ENCODE measurements around the gene GSDME.

The GSDME gene

DNA sequence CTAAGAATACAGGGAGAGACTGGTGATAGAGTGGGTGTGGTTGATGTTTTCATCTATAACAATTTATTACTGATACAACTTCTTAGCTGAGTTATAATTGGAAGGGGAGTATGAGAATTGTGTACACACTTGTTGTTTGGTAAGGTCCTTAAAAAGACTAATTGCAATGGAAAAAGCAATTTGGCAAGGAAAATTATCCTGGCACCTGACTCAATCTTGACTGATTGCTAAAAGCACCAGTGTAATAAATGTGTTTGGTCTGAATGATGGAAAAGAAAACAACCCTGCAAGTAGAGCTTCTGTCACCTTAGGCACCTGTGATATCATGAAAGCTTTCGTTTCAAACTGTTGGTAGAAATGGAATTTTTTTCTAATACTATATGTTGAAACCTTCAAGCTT, 6.7 kb upstream of the GSDME start:
- H3K36me3 ChIP-seq (ENCODE audit: insufficient read depth, low read length): no peaks in the 10 kb centered on the region
- H3K9me3 ChIP-seq (ENCODE audit: low read length): no peaks in the 10 kb centered on the region
- no peak overlapping the region for H2AFZ ChIP-seq (ENCODE audit: low read depth, low read length)
- H3K4me1 ChIP-seq (ENCODE audit: insufficient read depth, low read length): no peaks in the 10 kb centered on the region
- H3K27me3 ChIP-seq (ENCODE audit: insufficient read depth, low read length): no peaks in the 10 kb centered on the region
- H3K4me3 ChIP-seq (ENCODE audit: low read length): no peak overlapping the region

GRCh38 chr7:24763303-24763901, 6.1 kb upstream of the GSDME start:
- Histone ChIP-seq H3K4me3 (ENCODE audit: low read length) (no peak overlapping the region), H3K4me1 (ENCODE audit: insufficient read depth, low read length) (no peaks in the 10 kb centered on the region), H3K9me3 (ENCODE audit: low read length) (no peaks in the 10 kb centered on the region), H3K36me3 (ENCODE audit: insufficient read depth, low read length) (no peaks in the 10 kb centered on the region), H3K27me3 (ENCODE audit: insufficient read depth, low read length) (no peaks in the 10 kb centered on the region), H2AFZ (ENCODE audit: low read depth, low read length) (no peak overlapping the region)

GRCh38 chr7:24762771-24763170, 5.5 kb upstream of the GSDME start:
- Histone ChIP-seq H3K27me3 (ENCODE audit: insufficient read depth, low read length) (no peaks in the 10 kb centered on the region), H3K4me3 (ENCODE audit: low read length) (no peak overlapping the region), H2AFZ (ENCODE audit: low read depth, low read length) (no peak overlapping the region), H3K4me1 (ENCODE audit: insufficient read depth, low read length) (peaks cover 3% of the 10 kb centered on the region), H3K9me3 (ENCODE audit: low read length) (no peaks in the 10 kb centered on the region), H3K36me3 (ENCODE audit: insufficient read depth, low read length) (no peaks in the 10 kb centered on the region)

DNA sequence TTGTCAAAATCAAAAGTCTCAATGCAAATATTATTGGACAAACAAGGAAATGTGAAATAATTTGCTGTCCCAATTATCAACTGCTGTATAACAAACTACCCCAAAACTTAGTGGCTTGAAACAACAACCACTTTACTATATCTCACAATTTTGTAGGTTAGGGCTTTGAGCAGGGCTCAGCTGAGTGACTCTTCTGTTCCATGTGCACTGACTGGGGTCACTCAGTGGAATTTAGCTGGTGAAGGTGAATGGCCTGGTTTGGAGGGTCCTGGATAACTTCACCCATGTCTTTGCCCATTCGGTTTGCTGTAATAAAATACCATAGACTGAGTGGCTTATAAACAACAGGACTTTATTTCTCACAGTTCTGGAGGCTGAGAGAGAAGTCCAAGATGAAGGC, 3.7 kb upstream of the GSDME start:
- Histone ChIP-seq H3K4me3 (ENCODE audit: low read length) (no peak overlapping the region), H3K4me1 (ENCODE audit: insufficient read depth, low read length) (peaks cover 11% of the 10 kb centered on the region)

GRCh38 chr7:24756545-24757352, 515 bp downstream of the GSDME start:
- H3K4me1 ChIP-seq (ENCODE audit: insufficient read depth, low read length): peaks cover 11% of the 10 kb centered on the region
- no peaks in the 10 kb centered on the region for H3K36me3 ChIP-seq (ENCODE audit: insufficient read depth, low read length)
- H3K4me3 ChIP-seq (ENCODE audit: low read length): peak overlapping the region; percentile 65
- H3K9me3 ChIP-seq (ENCODE audit: low read length): no peaks in the 10 kb centered on the region
- no peaks in the 10 kb centered on the region for H3K27me3 ChIP-seq (ENCODE audit: insufficient read depth, low read length)
- peak overlapping the region; percentile 99 for H2AFZ ChIP-seq (ENCODE audit: low read depth, low read length)

More for the DNA sequence above, 3.7 kb upstream of the GSDME start:
- Histone ChIP-seq H3K9me3 (ENCODE audit: low read length) (no peaks in the 10 kb centered on the region), H3K27me3 (ENCODE audit: insufficient read depth, low read length) (no peaks in the 10 kb centered on the region), H3K36me3 (ENCODE audit: insufficient read depth, low read length) (no peaks in the 10 kb centered on the region), H2AFZ (ENCODE audit: low read depth, low read length) (no peak overlapping the region)

DNA sequence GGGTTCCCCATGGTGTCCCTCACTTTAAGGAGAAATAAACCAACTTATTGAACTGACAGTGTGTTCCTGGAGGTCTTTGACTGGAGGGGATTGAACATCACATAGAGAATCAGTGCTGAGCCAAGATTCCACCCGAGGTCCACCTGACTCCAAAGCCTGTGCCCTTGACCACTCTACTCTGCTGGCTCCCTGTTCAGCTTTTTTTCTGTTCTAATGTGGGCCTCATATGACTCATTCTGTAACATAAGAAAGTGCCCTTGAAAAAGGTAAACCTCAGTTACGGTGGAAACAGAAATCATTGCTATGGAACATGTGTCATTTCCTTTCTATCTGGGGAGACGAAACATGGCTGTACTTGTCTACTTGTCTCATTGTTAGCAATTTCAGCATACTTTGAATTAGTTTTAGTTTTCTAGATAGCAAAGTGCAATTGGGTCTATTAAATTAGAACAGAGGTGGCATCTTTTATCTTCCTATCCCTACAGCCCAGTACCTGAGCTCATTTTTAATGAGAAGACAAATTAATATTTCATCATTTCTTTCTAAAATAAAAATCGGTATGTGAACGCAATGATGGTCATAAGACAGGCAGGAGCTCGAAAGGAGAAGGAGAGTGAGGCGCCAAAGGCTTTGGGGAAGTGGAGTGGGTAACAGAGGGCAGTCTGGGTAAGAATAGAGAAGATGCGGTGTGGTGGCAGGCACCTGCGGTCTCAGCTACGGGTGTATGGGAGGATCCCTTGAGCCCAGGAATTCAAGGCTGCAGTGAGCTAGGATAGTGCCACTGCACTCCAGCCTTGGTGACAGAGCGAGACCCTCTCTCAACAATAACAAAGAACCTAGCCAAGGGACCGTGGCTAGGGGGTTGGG, 1.5 kb downstream of the GSDME start:
- H3K27me3 ChIP-seq (ENCODE audit: insufficient read depth, low read length): no peaks in the 10 kb centered on the region
- H3K4me3 ChIP-seq (ENCODE audit: low read length): peak overlapping the region; percentile 65
- peaks cover 11% of the 10 kb centered on the region for H3K4me1 ChIP-seq (ENCODE audit: insufficient read depth, low read length)
- no peaks in the 10 kb centered on the region for H3K9me3 ChIP-seq (ENCODE audit: low read length)
- H2AFZ ChIP-seq (ENCODE audit: low read depth, low read length): peak overlapping the region; percentile 99
- no peaks in the 10 kb centered on the region for H3K36me3 ChIP-seq (ENCODE audit: insufficient read depth, low read length)

GRCh38 chr7:24754906-24755506, 2.3 kb downstream of the GSDME start:
- Histone ChIP-seq H3K36me3 (ENCODE audit: insufficient read depth, low read length) (no peaks in the 10 kb centered on the region), H3K4me1 (ENCODE audit: insufficient read depth, low read length) (peaks cover 11% of the 10 kb centered on the region), H2AFZ (ENCODE audit: low read depth, low read length) (no peak overlapping the region), H3K27me3 (ENCODE audit: insufficient read depth, low read length) (no peaks in the 10 kb centered on the region), H3K9me3 (ENCODE audit: low read length) (no peaks in the 10 kb centered on the region), H3K4me3 (ENCODE audit: low read length) (no peak overlapping the region)

DNA sequence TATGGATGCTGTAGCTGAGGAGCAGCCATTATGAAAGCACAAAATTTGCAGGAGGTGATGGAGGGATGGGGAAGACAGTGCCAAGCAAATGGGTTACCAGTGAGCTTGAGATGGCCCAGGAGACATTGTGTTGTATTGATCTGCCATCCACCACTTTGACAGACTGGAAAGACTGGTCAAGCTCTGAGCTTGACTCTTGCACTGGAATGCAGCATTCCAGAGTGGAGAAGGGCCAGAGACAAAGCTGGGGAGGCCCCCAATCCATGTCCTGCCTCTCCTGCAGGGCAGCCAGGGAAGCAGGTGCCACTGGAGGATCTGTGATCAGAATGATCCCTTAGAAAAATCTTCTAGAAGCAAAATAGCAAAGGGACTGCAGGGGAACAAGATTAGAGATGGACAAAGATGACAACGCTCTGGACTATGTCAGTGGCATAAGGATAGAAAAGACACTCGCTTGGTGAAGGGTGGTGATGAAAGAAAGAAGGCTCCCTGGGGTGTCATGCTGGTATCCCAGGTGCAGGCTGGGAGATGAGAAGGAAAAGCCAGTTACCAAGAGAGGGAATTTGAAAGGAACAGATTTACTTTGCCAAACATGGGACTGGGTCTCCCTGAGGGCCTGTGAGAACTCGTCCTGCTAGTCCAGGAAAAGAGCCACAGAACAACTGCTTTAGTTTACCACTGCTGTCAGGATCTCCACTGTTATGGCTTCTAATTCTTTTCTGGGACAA, 5.0 kb downstream of the GSDME start:
- Histone ChIP-seq H3K36me3 (ENCODE audit: insufficient read depth, low read length) (no peaks in the 10 kb centered on the region), H3K27me3 (ENCODE audit: insufficient read depth, low read length) (no peaks in the 10 kb centered on the region), H3K4me3 (ENCODE audit: low read length) (no peak overlapping the region), H2AFZ (ENCODE audit: low read depth, low read length) (no peak overlapping the region), H3K9me3 (ENCODE audit: low read length) (no peaks in the 10 kb centered on the region), H3K4me1 (ENCODE audit: insufficient read depth, low read length) (peaks cover 7% of the 10 kb centered on the region)

DNA sequence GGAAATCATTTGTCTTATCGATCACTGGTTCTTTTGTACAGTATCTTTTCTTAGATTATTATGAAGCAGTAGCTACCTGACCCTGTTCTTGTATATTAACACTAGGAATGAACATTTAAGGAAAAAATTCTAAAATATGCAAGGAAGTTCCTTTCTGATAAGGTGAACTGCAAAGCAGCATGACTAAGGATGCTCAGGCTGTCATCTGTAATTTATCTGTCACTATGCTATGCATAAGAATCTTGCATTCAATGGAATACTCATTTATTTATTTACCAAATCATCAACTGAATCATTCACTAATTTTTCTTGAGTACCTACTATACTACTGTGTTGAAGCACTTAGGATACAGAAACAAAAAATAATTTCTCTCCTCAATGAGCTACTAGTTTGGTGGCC, 5.8 kb downstream of the GSDME start:
- Histone ChIP-seq H3K27me3 (ENCODE audit: insufficient read depth, low read length) (no peaks in the 10 kb centered on the region), H3K4me1 (ENCODE audit: insufficient read depth, low read length) (peaks cover 6% of the 10 kb centered on the region), H3K9me3 (ENCODE audit: low read length) (no peaks in the 10 kb centered on the region), H3K36me3 (ENCODE audit: insufficient read depth, low read length) (peaks cover 5% of the 10 kb centered on the region), H2AFZ (ENCODE audit: low read depth, low read length) (no peak overlapping the region), H3K4me3 (ENCODE audit: low read length) (no peak overlapping the region)

- Histone ChIP-seq H3K4me3 (ENCODE audit: low read length) (no peak overlapping the region), H3K9me3 (ENCODE audit: low read length) (no peaks in the 10 kb centered on the region), H3K27me3 (ENCODE audit: insufficient read depth, low read length) (no peaks in the 10 kb centered on the region), H3K36me3 (ENCODE audit: insufficient read depth, low read length) (peaks cover 5% of the 10 kb centered on the region), H3K4me1 (ENCODE audit: insufficient read depth, low read length) (no peaks in the 10 kb centered on the region), H2AFZ (ENCODE audit: low read depth, low read length) (no peak overlapping the region)
Measured at GRCh38 chr7:24750441-24751055, 6.7 kb downstream of the GSDME start.

DNA sequence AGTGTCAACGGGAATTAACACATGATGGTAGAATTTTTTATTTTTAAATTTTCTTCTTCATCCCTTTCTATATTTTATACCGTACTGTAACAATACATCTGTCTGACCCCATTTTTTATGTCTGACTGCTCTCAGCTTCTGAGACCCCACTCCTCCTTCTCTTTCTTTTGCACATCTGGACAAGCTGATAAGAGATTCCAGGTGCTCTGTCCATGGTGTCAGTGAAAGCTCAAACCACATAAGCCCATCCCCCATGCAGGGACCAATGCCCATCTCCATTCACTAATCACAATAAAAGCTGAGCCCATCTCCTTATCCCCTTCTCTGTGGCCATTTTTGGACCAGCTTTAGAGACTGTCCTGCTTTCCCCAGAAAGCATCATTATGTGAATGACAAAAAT, 8.7 kb downstream of the GSDME start:
- Histone ChIP-seq H3K4me1 (ENCODE audit: insufficient read depth, low read length) (no peaks in the 10 kb centered on the region), H2AFZ (ENCODE audit: low read depth, low read length) (no peak overlapping the region), H3K36me3 (ENCODE audit: insufficient read depth, low read length) (peaks cover 8% of the 10 kb centered on the region), H3K4me3 (ENCODE audit: low read length) (no peak overlapping the region), H3K9me3 (ENCODE audit: low read length) (no peaks in the 10 kb centered on the region), H3K27me3 (ENCODE audit: insufficient read depth, low read length) (no peaks in the 10 kb centered on the region)

DNA sequence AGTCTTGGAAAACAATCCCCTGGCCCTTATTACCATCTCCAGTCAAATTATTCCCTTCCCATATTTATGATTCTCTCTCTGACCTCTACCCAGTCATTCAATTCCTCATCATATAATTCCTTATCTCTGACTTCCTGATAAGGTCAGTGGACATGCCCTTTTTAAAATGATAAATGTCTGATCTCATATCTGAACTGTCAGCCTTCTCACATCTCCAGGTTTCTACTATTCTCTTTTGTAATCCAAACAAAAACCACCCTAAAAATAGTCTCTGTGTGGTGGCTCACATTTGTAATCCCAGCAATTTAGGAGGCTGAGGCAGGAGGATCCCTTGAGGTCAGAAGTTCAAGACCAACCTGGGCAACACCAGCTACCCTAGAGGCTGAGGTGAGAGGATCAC, 11.9 kb downstream of the GSDME start:
- no peaks in the 10 kb centered on the region for H3K27me3 ChIP-seq (ENCODE audit: insufficient read depth, low read length)
- H3K9me3 ChIP-seq (ENCODE audit: low read length): no peaks in the 10 kb centered on the region

More for the DNA sequence above, 11.9 kb downstream of the GSDME start:
- no peak overlapping the region for H3K4me3 ChIP-seq (ENCODE audit: low read length)
- H3K36me3 ChIP-seq (ENCODE audit: insufficient read depth, low read length): peaks cover 8% of the 10 kb centered on the region
- no peak overlapping the region for H2AFZ ChIP-seq (ENCODE audit: low read depth, low read length)
- H3K4me1 ChIP-seq (ENCODE audit: insufficient read depth, low read length): no peaks in the 10 kb centered on the region
